Sigmoid colon (tissue), 7 donors: ENCODE measurements around the gene P2RY14. TPM values are rescaled to one million over a fixed set of nuclear protein-coding genes. Genes with fewer than 3 reads are reported as not detected.

Experiments
- DNase-seq: peaks from one replicate; pipeline ENCODE4 v3.0.0-alpha.2; 2019
- H3K27ac ChIP-seq, 4 donors: fragments of 200-600 bp; sonication (generic); one replicate each; pipeline ENCODE4 v1.5.1; 2016 to 2019; ENCODE audit warnings: mild to moderate bottlenecking in 1 of 4
- H3K27me3 ChIP-seq, 3 donors: fragments of 200-600 bp; sonication (generic); one replicate each; pipeline ENCODE4 v1.5.1; 2019; ENCODE audit warnings: mild to moderate bottlenecking in 1 of 3
- H3K36me3 ChIP-seq, 4 donors: fragments of 200-600 bp; sonication (generic); one replicate each; pipeline ENCODE4 v1.5.1; 2016 to 2019
- H3K4me1 ChIP-seq, 4 donors: fragments of 200-600 bp; sonication (generic); one replicate each; pipeline ENCODE4 v1.5.1; 2017 to 2019
- H3K4me3 ChIP-seq, 4 donors: fragments of 200-600 bp; sonication (generic); one replicate each; pipeline ENCODE4 v1.5.1; 2017 to 2019; ENCODE audit warnings: mild to moderate bottlenecking in 2 of 4, moderate library complexity in 1 of 4
- H3K9me3 ChIP-seq, 4 donors: fragments of 200-600 bp in 3 of 4; sonication (generic) in 3 of 4; one replicate each; pipeline versions ENCODE4 v1.5.1 to v1.6.1; 2013 to 2019
- CTCF ChIP-seq, 4 experiments: fragments of 450-650 bp in 3 of 4; fragments of 200-600 bp in 1 of 4; IDR thresholded peaks; one replicate each; pipeline ENCODE4 v1.5.1; 2016 to 2019; ENCODE audit warnings: antibody characterized with exemption in 4 of 4, mild to moderate bottlenecking in 3 of 4, moderate library complexity in 2 of 4
- EP300 ChIP-seq, 4 donors: sonication (generic); formaldehyde crosslinking; IDR thresholded peaks; one replicate each; pipeline ENCODE4 v1.6.1; 2017; ENCODE audit warnings: antibody characterized with exemption in 4 of 4
- POLR2A ChIP-seq, 2 donors: fragments of 450-650 bp; IDR thresholded peaks; one replicate each; pipeline ENCODE4 v1.6.1; 2016; ENCODE audit warnings: antibody characterized with exemption in 2 of 2, mild to moderate bottlenecking in 2 of 2, moderate library complexity in 2 of 2
- POLR2AphosphoS5 ChIP-seq, 4 donors: sonication (generic); formaldehyde crosslinking; IDR thresholded peaks; one replicate each; pipeline ENCODE4 v1.6.1; 2017; ENCODE audit warnings: antibody characterized with exemption in 4 of 4
- WGBS, 2 donors: extraction: QIAGEN DNeasy Blood & Tissue Kit; methylation state at CpG; one replicate each; pipeline ENCODE4 v1.1.7; 2013; 5-methylcytosine and 5-hydroxymethylcytosine counted together
- intact Hi-C: fragments of 100-400 bp; cut with DNase I; formaldehyde crosslinking; loops from one replicate; pipeline ENCODE4 v1.15.1; 2023
- polyA plus RNA-seq, 3 donors: library from polyadenylated mRNA; stranded (reverse); fragments of 200-250 nt; gene quantifications; one replicate each; pipeline ENCODE4 v1.2.3, GENCODE V29; 2013
- total RNA-seq, 4 donors: library from RNA; depleted of rRNA; stranded (reverse); fragments of >200 nt; gene quantifications; one replicate each; pipeline ENCODE4 v1.1.0, GENCODE V29; 2016
- donor health status: healthy with polysubstance abuse.
- donor health status: Bipolar disorder and iron deficiency.
- donor health status: healthy.

The P2RY14 gene
- total and polyA plus RNA-seq, 7 donors = 2.5 to 26.7 (median 6.5) TPM

GRCh38 chr3:151305775-151306151 lies 27.4 kb upstream of the P2RY14 start:
- Histone ChIP-seq H3K4me3 (no peak overlapping the region), H3K4me1 (peaks cover 0 to 11% (median 4%) of the 10 kb centered on the region in 4 donors), H3K27me3 (no peaks in the 10 kb centered on the region), H3K27ac (peak overlapping the region in 1 of 4 donors; percentile 4), H3K36me3 (no peaks in the 10 kb centered on the region), H3K9me3 (no peaks in the 10 kb centered on the region)
- DNase-seq = no peak
- WGBS, 2 donors = 93 to 95% methylated on average over 4 of the region's 4 CpGs
- TF ChIP-seq CTCF (IDR thresholded peaks at IDR 0.05) = no peak
- TF ChIP-seq POLR2A (IDR thresholded peaks at IDR 0.05) = no peak
- TF ChIP-seq POLR2AphosphoS5 (IDR thresholded peaks at IDR 0.05) = no peak
- no peak for TF ChIP-seq EP300 (IDR thresholded peaks at IDR 0.05)
- intact Hi-C loops = no loop called here

- Histone ChIP-seq H3K27me3 (no peaks in the 10 kb centered on the region), H3K4me1 (peaks cover 0 to 11% (median 4%) of the 10 kb centered on the region in 4 donors), H3K36me3 (no peaks in the 10 kb centered on the region), H3K9me3 (no peaks in the 10 kb centered on the region), H3K27ac (peak overlapping the region in 1 of 4 donors; percentile 4), H3K4me3 (no peak overlapping the region)
- TF ChIP-seq POLR2A (IDR thresholded peaks at IDR 0.05) = no peak
- TF ChIP-seq POLR2AphosphoS5 (IDR thresholded peaks at IDR 0.05) = no peak
- TF ChIP-seq EP300 (IDR thresholded peaks at IDR 0.05) = no peak
- TF ChIP-seq CTCF (IDR thresholded peaks at IDR 0.05) = no peak
- WGBS, 2 donors = 42 to 67% methylated on average over 7 of the region's 7 CpGs
- DNase-seq = peak; percentile 67
- intact Hi-C loops = no loop called here
These were observed 26.9 kb upstream of the P2RY14 start for GRCh38 chr3:151305060-151305774.

- no peaks in the 10 kb centered on the region for H3K36me3 ChIP-seq
- intact Hi-C loops = no loop called here
- no peak overlapping the region for H3K27ac ChIP-seq
- 72% methylated on average over 2 of the region's 2 CpGs for WGBS, 2 donors
- H3K27me3 ChIP-seq = no peaks in the 10 kb centered on the region
- H3K4me1 ChIP-seq = peaks cover 0 to 11% (median 4%) of the 10 kb centered on the region in 4 donors
- H3K9me3 ChIP-seq = no peaks in the 10 kb centered on the region
- TF ChIP-seq CTCF (IDR thresholded peaks at IDR 0.05) (no peak), POLR2AphosphoS5 (IDR thresholded peaks at IDR 0.05) (no peak)
- DNase-seq = no peak
- no peak overlapping the region for H3K4me3 ChIP-seq
These were observed 25.4 kb upstream of the P2RY14 start for GRCh38 chr3:151303751-151304150.

GRCh38 chr3:151301787-151302186 lies 23.4 kb upstream of the P2RY14 start:
- H3K36me3 ChIP-seq = no peaks in the 10 kb centered on the region
- no peak overlapping the region for H3K27ac ChIP-seq
- no peak for TF ChIP-seq POLR2AphosphoS5 (IDR thresholded peaks at IDR 0.05)
- H3K27me3 ChIP-seq = no peaks in the 10 kb centered on the region
- peaks cover 0 to 11% (median 4%) of the 10 kb centered on the region in 4 donors for H3K4me1 ChIP-seq
- no peak for DNase-seq
- intact Hi-C loops = no loop called here
- 84 to 88% methylated on average over 3 of the region's 3 CpGs for WGBS, 2 donors
- H3K4me3 ChIP-seq = no peak overlapping the region
- no peaks in the 10 kb centered on the region for H3K9me3 ChIP-seq

GRCh38 chr3:151300539-151300938 lies 22.2 kb upstream of the P2RY14 start:
- H3K4me1 ChIP-seq = peaks cover 0 to 11% (median 4%) of the 10 kb centered on the region in 4 donors
- no peaks in the 10 kb centered on the region for H3K27me3 ChIP-seq
- no peaks in the 10 kb centered on the region for H3K9me3 ChIP-seq
- DNase-seq = no peak
- TF ChIP-seq EP300 (IDR thresholded peaks at IDR 0.05) (no peak), POLR2AphosphoS5 (IDR thresholded peaks at IDR 0.05) (no peak), POLR2A (IDR thresholded peaks at IDR 0.05) (no peak), CTCF (IDR thresholded peaks at IDR 0.05) (no peak)
- H3K27ac ChIP-seq = no peak overlapping the region
- WGBS, 2 donors = 79 to 90% methylated on average over 1 of the region's 1 CpG
- no peak overlapping the region for H3K4me3 ChIP-seq
- intact Hi-C loops = no loop called here
- no peaks in the 10 kb centered on the region for H3K36me3 ChIP-seq
